Measurements from ENCODE around the gene SH2B2. TPM values are rescaled to one million over a fixed set of nuclear protein-coding genes. Genes with fewer than 3 reads are reported as not detected.
"Not testable (repeated sequence)": the region's sequence is repeated elsewhere in the genome, so short reads cannot be mapped to it uniquely, and the experiment has no call there.

Gene SH2B2
- total RNA-seq, 4 donors from 2014 or later = 5.1 to 6.5 (median 5.6) TPM

- not testable (repeated sequence) for H3K36me3 ChIP-seq; H3K9me3 ChIP-seq; H3K4me3 ChIP-seq; DNase-seq (ENCODE audit: low spot score in 2 of 2); H3K27me3 ChIP-seq; H3K4me1 ChIP-seq; H3K27ac ChIP-seq
- 82% methylated on average over 4 of the region's 4 CpGs for WGBS
Observed at GRCh38 chr7:102337420-102337819, 50.8 kb downstream of the SH2B2 start.

DNA sequence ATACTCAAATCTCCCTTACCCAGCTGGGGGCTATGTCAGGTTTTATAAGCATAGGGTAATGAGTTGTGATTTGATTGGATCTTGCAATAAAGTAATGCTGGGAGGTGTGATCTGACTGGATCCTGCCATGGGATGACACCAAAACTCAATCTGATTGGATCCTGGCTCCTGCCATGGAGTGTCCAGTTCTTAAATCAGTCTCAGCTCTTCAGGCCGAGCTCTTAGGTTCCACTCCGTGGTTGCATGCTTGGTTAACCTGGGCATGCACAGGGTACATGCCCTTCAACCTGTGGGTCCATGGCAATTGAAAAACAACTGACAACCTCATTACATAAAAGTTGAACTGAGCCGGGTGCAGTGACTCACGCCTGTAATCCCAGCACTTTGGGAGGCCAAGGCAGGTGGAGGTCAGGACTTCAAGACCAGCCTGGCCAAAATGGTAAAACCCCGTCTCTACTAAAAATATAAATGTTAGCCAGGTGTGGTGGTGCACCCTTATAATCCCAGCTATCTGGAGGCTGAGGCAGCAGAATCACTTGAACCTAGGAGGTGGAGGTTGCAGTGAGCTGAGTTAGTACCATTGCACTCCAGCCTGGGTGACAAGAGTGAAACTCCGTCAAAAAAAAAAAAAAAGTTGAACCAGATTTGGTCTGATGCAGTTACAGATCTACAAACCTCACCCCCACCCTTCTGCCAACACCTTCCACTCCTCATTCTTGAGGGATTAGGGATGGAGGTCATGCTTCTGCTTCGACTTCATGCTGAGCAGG is 54.1 kb downstream of the SH2B2 start:
- 93% methylated on average over 3 of the region's 7 CpGs for WGBS
- not testable (repeated sequence) for H3K27ac ChIP-seq; H3K36me3 ChIP-seq; H3K4me1 ChIP-seq; DNase-seq (ENCODE audit: low spot score in 2 of 2); H3K27me3 ChIP-seq; H3K9me3 ChIP-seq; H3K4me3 ChIP-seq

GRCh38 chr7:102346983-102347382 is 60.3 kb downstream of the SH2B2 start:
- H3K4me3 ChIP-seq; H3K27me3 ChIP-seq; H3K9me3 ChIP-seq; DNase-seq (ENCODE audit: low spot score in 2 of 2); H3K4me1 ChIP-seq; H3K36me3 ChIP-seq; H3K27ac ChIP-seq: not testable (repeated sequence)
- 100% methylated on average over 2 of the region's 6 CpGs for WGBS

DNA sequence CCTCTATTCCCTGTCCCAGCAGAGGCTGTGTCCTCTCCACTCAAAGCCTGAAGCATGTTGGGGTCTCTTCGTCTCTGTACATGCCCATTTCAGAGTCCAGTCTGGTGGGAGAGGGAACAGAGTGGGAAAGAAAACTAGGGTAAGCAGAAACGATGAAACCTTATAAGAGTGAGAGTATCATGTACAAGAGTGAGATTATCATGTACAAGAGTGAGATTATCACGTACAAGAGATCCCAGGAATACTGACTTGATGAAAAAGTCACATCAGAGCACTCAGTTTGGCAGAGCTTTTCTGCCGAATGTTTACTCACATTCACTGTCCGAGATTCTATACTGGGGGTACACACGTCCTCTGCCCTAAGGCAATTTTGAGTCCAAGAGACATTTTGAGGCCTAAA is 69.7 kb downstream of the SH2B2 start, which contains the start of gene SPDYE6:
TSS of gene SPDYE6 (minus strand) at position 101 of the 400 bp plus-strand sequence. CDS start 421 bp downstream, outside the sequence.
- H3K27ac ChIP-seq; H3K4me1 ChIP-seq; H3K27me3 ChIP-seq; H3K4me3 ChIP-seq; DNase-seq (ENCODE audit: low spot score in 2 of 2); H3K36me3 ChIP-seq; H3K9me3 ChIP-seq: not testable (repeated sequence)
- WGBS = no CpG with 5 or more reads among the region's 6 CpGs

GRCh38 chr7:102363549-102364393 is 77.1 kb downstream of the SH2B2 start:
- 0% methylated on average over 20 of the region's 76 CpGs for WGBS
- not testable (repeated sequence) for H3K27me3 ChIP-seq
- TF ChIP-seq POLR2A (IDR thresholded peaks at IDR 0.05) (peak in 1 of 2 donors; percentile 35), POLR2AphosphoS5 (IDR thresholded peaks at IDR 0.05) (peak in 1 of 3 donors; percentile 32)
- TF ChIP-seq, protein P1, sequence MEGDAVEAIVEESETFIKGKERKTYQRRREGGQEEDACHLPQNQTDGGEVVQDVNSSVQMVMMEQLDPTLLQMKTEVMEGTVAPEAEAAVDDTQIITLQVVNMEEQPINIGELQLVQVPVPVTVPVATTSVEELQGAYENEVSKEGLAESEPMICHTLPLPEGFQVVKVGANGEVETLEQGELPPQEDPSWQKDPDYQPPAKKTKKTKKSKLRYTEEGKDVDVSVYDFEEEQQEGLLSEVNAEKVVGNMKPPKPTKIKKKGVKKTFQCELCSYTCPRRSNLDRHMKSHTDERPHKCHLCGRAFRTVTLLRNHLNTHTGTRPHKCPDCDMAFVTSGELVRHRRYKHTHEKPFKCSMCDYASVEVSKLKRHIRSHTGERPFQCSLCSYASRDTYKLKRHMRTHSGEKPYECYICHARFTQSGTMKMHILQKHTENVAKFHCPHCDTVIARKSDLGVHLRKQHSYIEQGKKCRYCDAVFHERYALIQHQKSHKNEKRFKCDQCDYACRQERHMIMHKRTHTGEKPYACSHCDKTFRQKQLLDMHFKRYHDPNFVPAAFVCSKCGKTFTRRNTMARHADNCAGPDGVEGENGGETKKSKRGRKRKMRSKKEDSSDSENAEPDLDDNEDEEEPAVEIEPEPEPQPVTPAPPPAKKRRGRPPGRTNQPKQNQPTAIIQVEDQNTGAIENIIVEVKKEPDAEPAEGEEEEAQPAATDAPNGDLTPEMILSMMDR (IDR thresholded peaks at IDR 0.05) = peak in 1 of 2 donors; percentile 10

GRCh38 chr7:102364394-102364886 is 77.8 kb downstream of the SH2B2 start:
- WGBS = 0% methylated on average over 7 of the region's 20 CpGs
- H3K27ac ChIP-seq = peak overlapping the region; percentile 86
- not testable (repeated sequence) for H3K36me3 ChIP-seq; H3K4me1 ChIP-seq; DNase-seq (ENCODE audit: low spot score in 2 of 2); H3K27me3 ChIP-seq; H3K9me3 ChIP-seq
- H3K4me3 ChIP-seq = peak overlapping the region; percentile 71

More at GRCh38 chr7:102363549-102364393, 77.1 kb downstream of the SH2B2 start:
- Histone ChIP-seq H3K4me3 (peak overlapping the region; percentile 71), H3K27ac (peak overlapping the region; percentile 86)
- not testable (repeated sequence) for H3K4me1 ChIP-seq, H3K36me3 ChIP-seq, H3K9me3 ChIP-seq
- DNase-seq (ENCODE audit: low spot score in 2 of 2) = peak; percentile 96

GRCh38 chr7:102365390-102365789 is 78.7 kb downstream of the SH2B2 start:
- not testable (repeated sequence) for H3K27me3 ChIP-seq; H3K4me1 ChIP-seq; DNase-seq (ENCODE audit: low spot score in 2 of 2); H3K9me3 ChIP-seq; H3K27ac ChIP-seq; H3K36me3 ChIP-seq
- peak overlapping the region; percentile 71 for H3K4me3 ChIP-seq
- WGBS = 71% methylated on average over 7 of the region's 7 CpGs

DNA sequence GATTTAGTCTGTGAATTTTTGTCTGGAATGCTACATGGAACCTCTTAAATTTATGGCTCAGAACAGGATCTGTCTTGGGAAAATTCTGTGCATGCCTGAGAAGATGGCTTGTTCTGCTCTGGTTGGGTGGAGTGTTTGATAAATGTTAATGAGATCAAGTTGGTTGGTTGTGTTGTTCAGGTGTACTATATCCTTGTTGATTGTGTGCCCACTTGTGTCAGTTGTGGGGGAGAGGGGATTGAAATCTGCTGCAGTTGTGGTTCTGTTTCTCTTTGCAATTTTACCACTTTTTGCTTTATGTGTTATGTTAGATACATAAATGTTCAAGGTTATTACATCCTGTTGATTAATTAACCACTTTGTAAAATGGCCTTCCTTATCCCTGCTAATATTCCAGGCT is 83.4 kb downstream of the SH2B2 start:
- H3K9me3 ChIP-seq; H3K27ac ChIP-seq; H3K4me3 ChIP-seq; H3K4me1 ChIP-seq; DNase-seq (ENCODE audit: low spot score in 2 of 2); H3K27me3 ChIP-seq; H3K36me3 ChIP-seq: not testable (repeated sequence)

Other genes with a start within 250 kb of the SH2B2 start
- not detected for gene SPDYE6, start 69.6 kb downstream of the SH2B2 start, total RNA-seq
- gene PRKRIP1, start 109.5 kb downstream of the SH2B2 start, total RNA-seq = 10 to 100 TPM; 21.5 to 54.7 (median 23.3) TPM
- gene ORAI2, start 146.7 kb downstream of the SH2B2 start, total RNA-seq = 1 to 10 TPM; 4.3 to 7.0 (median 5.0) TPM
- 10 to 100 TPM; 17.9 to 41.1 (median 26.7) TPM for gene ALKBH4, start 178.0 kb downstream of the SH2B2 start, total RNA-seq
- 10 to 100 TPM in 3 of 4 donors, 1 to 10 TPM in 1; 9.8 to 19.2 (median 16.4) TPM for gene LRWD1, start 178.1 kb downstream of the SH2B2 start, total RNA-seq
- gene POLR2J, start 192.1 kb downstream of the SH2B2 start, total RNA-seq = 10 to 100 TPM in 3 of 4 donors, 1 to 10 TPM in 1; 9.5 to 29.0 (median 19.3) TPM
- gene RASA4B, start 230.9 kb downstream of the SH2B2 start, total RNA-seq = 10 to 100 TPM; 26.5 to 30.7 (median 28.4) TPM

Measured in suprapubic skin (tissue), 4 donors.